Measurements from ENCODE around the gene RALGPS1.

Gene RALGPS1

GRCh38 chr9:126914458-126915280 lies at the start of gene RALGPS1:
RALGPS1 (plus strand) TSS chr9:126914782; CDS start chr9:126962290, 47,508 bp downstream.
- peak; percentile 95 for DNase-seq (ENCODE audit: low spot score)

- DNase-seq (ENCODE audit: low spot score): no peak
These were observed 45.2 kb upstream of the RALGPS1 start for GRCh38 chr9:126869368-126869767.

- no peak for DNase-seq (ENCODE audit: low spot score)
These were observed 42.1 kb upstream of the RALGPS1 start for GRCh38 chr9:126872516-126872915.

GRCh38 chr9:126874546-126875314 lies 39.9 kb upstream of the RALGPS1 start:
- no peak for DNase-seq (ENCODE audit: low spot score)

GRCh38 chr9:126875756-126876510 lies 38.6 kb upstream of the RALGPS1 start:
- no peak for DNase-seq (ENCODE audit: low spot score)

GRCh38 chr9:126876531-126876930 lies 38.1 kb upstream of the RALGPS1 start:
- no peak for DNase-seq (ENCODE audit: low spot score)

- DNase-seq (ENCODE audit: low spot score): no peak
These were observed 37.2 kb upstream of the RALGPS1 start for GRCh38 chr9:126877418-126877817.

- DNase-seq (ENCODE audit: low spot score): no peak
These were observed 35.3 kb upstream of the RALGPS1 start for GRCh38 chr9:126879288-126879687.

- DNase-seq (ENCODE audit: low spot score): no peak
These were observed 34.2 kb upstream of the RALGPS1 start for GRCh38 chr9:126880226-126880946.

GRCh38 chr9:126880947-126881332 lies 33.6 kb upstream of the RALGPS1 start:
- DNase-seq (ENCODE audit: low spot score): no peak

GRCh38 chr9:126882746-126883145 lies 31.8 kb upstream of the RALGPS1 start:
- DNase-seq (ENCODE audit: low spot score): no peak

GRCh38 chr9:126883636-126884035 lies 30.9 kb upstream of the RALGPS1 start:
- no peak for DNase-seq (ENCODE audit: low spot score)

GRCh38 chr9:126885131-126885641 lies 29.4 kb upstream of the RALGPS1 start:
- no peak for DNase-seq (ENCODE audit: low spot score)

GRCh38 chr9:126886034-126886822 lies 28.4 kb upstream of the RALGPS1 start:
- no peak for DNase-seq (ENCODE audit: low spot score)

GRCh38 chr9:126886897-126887296 lies 27.7 kb upstream of the RALGPS1 start:
- DNase-seq (ENCODE audit: low spot score): no peak

- no peak for DNase-seq (ENCODE audit: low spot score)
These were observed 22.9 kb upstream of the RALGPS1 start for GRCh38 chr9:126891676-126892075.

GRCh38 chr9:126893079-126893478 lies 21.5 kb upstream of the RALGPS1 start:
- no peak for DNase-seq (ENCODE audit: low spot score)

GRCh38 chr9:126894052-126894603 lies 20.5 kb upstream of the RALGPS1 start:
- DNase-seq (ENCODE audit: low spot score): no peak

GRCh38 chr9:126902210-126902609 lies 12.4 kb upstream of the RALGPS1 start:
- DNase-seq (ENCODE audit: low spot score): no peak

GRCh38 chr9:126904586-126904985 lies 10.0 kb upstream of the RALGPS1 start:
- no peak for DNase-seq (ENCODE audit: low spot score)
